Measurements from ENCODE around the gene ITGB2.
A peak's percentile ranks its signal among the peaks of the same experiment; 100 is the strongest.

ITGB2 gene

DNA sequence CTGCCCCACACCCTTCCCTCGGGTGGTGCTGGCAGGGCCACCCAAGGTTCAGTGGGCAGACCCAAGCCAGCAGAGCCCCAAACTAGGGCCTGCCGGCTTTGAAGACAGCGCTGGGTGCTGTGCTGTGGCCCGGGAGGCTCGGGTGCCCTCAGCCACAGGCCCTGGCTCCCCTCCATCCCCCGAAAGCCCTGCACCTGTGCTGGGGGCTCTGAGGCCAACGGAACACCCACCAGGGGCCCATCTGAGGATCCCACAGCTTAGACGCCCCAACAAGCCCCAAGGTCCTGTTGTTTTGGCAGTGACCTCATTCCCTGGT, 8.6 kb downstream of the ITGB2 start:
- Histone ChIP-seq H3K4me1 (ENCODE audit: low read length) (no peaks in the 10 kb centered on the region), H4K20me1 (ENCODE audit: insufficient read depth, low read length) (no peaks in the 10 kb centered on the region), H3K4me3 (ENCODE audit: low read length) (no peak overlapping the region), H3K27me3 (ENCODE audit: low read depth, low read length) (no peaks in the 10 kb centered on the region), H3K79me2 (ENCODE audit: low read length) (no peaks in the 10 kb centered on the region), H3K4me2 (ENCODE audit: low read length) (no peak overlapping the region), H3K9me3 (ENCODE audit: insufficient read depth, low read length) (no peaks in the 10 kb centered on the region), H3K27ac (ENCODE audit: low read length) (no peak overlapping the region), H2AFZ (ENCODE audit: low read depth, low read length) (no peak overlapping the region), H3K9ac (ENCODE audit: low read length) (no peak overlapping the region), H3K36me3 (replicated peaks; ENCODE audit: low read depth, low read length) (no peaks in the 10 kb centered on the region)
- TF ChIP-seq EZH2phosphoT487 (IDR thresholded peaks at IDR 0.05; ENCODE audit: low read depth) = no peak
- TF ChIP-seq, protein P1, sequence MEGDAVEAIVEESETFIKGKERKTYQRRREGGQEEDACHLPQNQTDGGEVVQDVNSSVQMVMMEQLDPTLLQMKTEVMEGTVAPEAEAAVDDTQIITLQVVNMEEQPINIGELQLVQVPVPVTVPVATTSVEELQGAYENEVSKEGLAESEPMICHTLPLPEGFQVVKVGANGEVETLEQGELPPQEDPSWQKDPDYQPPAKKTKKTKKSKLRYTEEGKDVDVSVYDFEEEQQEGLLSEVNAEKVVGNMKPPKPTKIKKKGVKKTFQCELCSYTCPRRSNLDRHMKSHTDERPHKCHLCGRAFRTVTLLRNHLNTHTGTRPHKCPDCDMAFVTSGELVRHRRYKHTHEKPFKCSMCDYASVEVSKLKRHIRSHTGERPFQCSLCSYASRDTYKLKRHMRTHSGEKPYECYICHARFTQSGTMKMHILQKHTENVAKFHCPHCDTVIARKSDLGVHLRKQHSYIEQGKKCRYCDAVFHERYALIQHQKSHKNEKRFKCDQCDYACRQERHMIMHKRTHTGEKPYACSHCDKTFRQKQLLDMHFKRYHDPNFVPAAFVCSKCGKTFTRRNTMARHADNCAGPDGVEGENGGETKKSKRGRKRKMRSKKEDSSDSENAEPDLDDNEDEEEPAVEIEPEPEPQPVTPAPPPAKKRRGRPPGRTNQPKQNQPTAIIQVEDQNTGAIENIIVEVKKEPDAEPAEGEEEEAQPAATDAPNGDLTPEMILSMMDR (IDR thresholded peaks at IDR 0.05; ENCODE audit: low read depth, low read length) = no peak

DNA sequence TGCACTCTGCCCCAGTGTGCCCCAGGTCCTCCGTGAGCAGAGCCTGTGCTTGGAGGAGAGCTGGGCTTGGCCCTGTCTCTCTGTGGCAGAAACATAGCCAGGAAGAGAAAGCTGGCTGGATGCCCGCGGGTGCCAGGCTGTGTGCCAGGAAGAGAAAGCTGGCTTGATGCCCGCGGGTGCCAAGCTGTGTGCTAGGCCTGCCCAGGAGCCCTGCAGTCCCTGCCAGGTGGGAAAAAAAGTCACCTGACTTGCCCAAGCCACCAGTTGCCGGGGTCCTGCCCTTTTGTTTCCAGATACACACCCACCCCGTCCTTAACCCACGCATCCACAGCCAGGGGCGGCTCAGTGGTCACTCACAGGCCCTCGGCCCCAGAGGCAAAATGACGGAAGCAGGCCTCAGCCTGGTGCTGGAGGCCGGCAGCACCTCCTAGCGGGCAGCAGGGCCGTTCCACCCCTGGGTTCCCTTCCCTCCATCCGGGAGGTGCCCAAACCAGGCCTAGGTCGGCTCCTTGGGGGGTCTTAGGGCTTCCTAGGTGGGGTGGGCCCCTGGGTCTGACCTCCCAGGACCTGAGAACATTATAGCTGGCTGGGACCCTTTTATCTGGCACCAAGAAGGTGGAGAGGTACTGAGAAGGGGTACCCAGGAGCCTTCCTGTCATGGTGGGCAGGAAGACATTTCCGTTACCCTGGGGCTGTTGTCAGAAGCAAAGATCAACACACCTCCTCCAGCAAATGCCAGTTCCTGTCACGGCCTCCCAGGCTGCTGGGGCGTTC, 9.1 kb downstream of the ITGB2 start:
- Histone ChIP-seq H3K9me3 (ENCODE audit: insufficient read depth, low read length) (no peaks in the 10 kb centered on the region), H3K27me3 (ENCODE audit: low read depth, low read length) (no peaks in the 10 kb centered on the region), H3K79me2 (ENCODE audit: low read length) (no peaks in the 10 kb centered on the region), H3K4me1 (ENCODE audit: low read length) (no peaks in the 10 kb centered on the region), H3K4me3 (ENCODE audit: low read length) (no peak overlapping the region), H3K4me2 (ENCODE audit: low read length) (no peak overlapping the region), H4K20me1 (ENCODE audit: insufficient read depth, low read length) (no peaks in the 10 kb centered on the region), H3K27ac (ENCODE audit: low read length) (no peak overlapping the region), H3K36me3 (replicated peaks; ENCODE audit: low read depth, low read length) (no peaks in the 10 kb centered on the region), H3K9ac (ENCODE audit: low read length) (no peak overlapping the region), H2AFZ (ENCODE audit: low read depth, low read length) (no peak overlapping the region; the same call in 1 of the 2 replicates)
- no peak for TF ChIP-seq EZH2phosphoT487 (IDR thresholded peaks at IDR 0.05; ENCODE audit: low read depth)
- TF ChIP-seq, protein P1 (IDR thresholded peaks at IDR 0.05; ENCODE audit: low read depth, low read length) = peak; percentile 34

DNA sequence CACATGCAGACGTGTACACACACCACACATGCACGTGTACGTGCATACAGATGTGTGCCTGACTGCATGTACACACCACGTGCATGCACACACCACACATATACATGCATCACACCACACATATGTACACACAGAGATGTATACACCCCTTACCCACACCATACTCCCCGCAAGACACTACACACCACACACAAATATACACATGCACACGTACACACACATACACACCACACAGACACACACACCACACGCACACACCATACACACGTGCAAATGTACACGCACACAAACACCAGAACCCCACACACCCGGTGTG, 9.7 kb downstream of the ITGB2 start:
- Histone ChIP-seq H3K79me2 (ENCODE audit: low read length) (no peaks in the 10 kb centered on the region), H2AFZ (ENCODE audit: low read depth, low read length) (no peak overlapping the region; the same call in 1 of the 2 replicates), H3K4me1 (ENCODE audit: low read length) (no peaks in the 10 kb centered on the region), H3K27me3 (ENCODE audit: low read depth, low read length) (no peaks in the 10 kb centered on the region), H3K9me3 (ENCODE audit: insufficient read depth, low read length) (no peaks in the 10 kb centered on the region), H3K4me2 (ENCODE audit: low read length) (no peak overlapping the region), H3K27ac (ENCODE audit: low read length) (no peak overlapping the region), H3K36me3 (replicated peaks; ENCODE audit: low read depth, low read length) (no peaks in the 10 kb centered on the region), H3K9ac (ENCODE audit: low read length) (no peak overlapping the region), H3K4me3 (ENCODE audit: low read length) (no peak overlapping the region), H4K20me1 (ENCODE audit: insufficient read depth, low read length) (no peaks in the 10 kb centered on the region)
- TF ChIP-seq EZH2phosphoT487 (IDR thresholded peaks at IDR 0.05; ENCODE audit: low read depth) = no peak
- TF ChIP-seq, protein P1 (IDR thresholded peaks at IDR 0.05; ENCODE audit: low read depth, low read length) = no peak

DNA sequence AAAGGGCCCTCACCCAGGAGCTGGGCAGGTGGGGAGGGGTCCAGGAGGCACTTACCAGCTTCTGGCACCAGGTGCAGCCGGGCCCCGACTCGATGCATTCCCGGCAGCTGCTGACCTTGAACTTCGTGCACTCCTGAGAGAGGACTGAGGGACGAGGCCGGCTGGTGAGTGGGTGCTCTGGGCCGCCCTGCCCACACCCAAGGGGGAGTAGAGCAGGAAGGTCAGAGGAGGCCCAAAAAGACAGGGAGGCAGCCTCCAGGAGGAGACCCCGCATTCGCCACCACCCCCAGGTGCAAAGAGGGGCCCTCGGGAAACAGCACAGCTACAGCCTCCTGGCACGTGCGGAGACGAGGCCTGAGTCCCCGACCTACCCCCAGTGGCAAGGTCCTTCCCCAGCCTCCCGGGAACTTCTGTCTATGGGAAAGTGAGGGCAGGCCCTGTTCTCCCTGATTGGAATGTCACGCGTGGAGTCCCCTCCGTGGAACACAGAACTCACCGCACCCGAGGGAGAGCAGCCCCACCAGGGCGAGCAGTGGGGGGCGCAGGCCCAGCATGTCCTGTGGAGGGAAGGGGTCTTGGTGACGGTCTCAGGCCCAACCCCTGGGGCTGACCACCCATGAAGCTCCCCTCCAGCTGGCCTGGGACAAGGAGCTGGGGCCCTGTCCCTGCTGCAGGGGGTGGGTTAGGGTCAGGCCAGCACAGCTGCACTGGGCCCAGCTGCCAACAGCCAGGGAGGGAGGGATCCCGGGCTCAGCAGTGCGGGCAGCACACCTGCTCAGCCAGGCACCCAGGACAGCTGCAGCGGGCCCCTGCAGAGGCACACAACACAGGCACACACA, 10.3 kb downstream of the ITGB2 start:
- Histone ChIP-seq H3K36me3 (replicated peaks; ENCODE audit: low read depth, low read length) (no peaks in the 10 kb centered on the region), H4K20me1 (ENCODE audit: insufficient read depth, low read length) (no peaks in the 10 kb centered on the region), H3K79me2 (ENCODE audit: low read length) (no peaks in the 10 kb centered on the region), H3K4me1 (ENCODE audit: low read length) (no peaks in the 10 kb centered on the region), H3K27ac (ENCODE audit: low read length) (no peak overlapping the region), H3K4me3 (ENCODE audit: low read length) (no peak overlapping the region), H3K4me2 (ENCODE audit: low read length) (no peak overlapping the region), H2AFZ (ENCODE audit: low read depth, low read length) (no peak overlapping the region), H3K9ac (ENCODE audit: low read length) (no peak overlapping the region), H3K9me3 (ENCODE audit: insufficient read depth, low read length) (no peaks in the 10 kb centered on the region), H3K27me3 (ENCODE audit: low read depth, low read length) (no peaks in the 10 kb centered on the region)
- TF ChIP-seq, protein P1 (IDR thresholded peaks at IDR 0.05; ENCODE audit: low read depth, low read length) = no peak
- TF ChIP-seq EZH2phosphoT487 (IDR thresholded peaks at IDR 0.05; ENCODE audit: low read depth) = no peak

All from OCI-LY3 (cell line).